GM21786 (cell line): Measurements from ENCODE around the gene WAPL.

Source experiments
- ATAC-seq: cut with Tn5 transposase; IDR thresholded peaks from one replicate; pipeline ENCODE4 v1.9.1; 2021; ENCODE audit not compliant: unreplicated experiment

WAPL gene

GRCh38 chr10:86481761-86482160 is 39.8 kb downstream of the WAPL start:
- no peak for ATAC-seq

DNA sequence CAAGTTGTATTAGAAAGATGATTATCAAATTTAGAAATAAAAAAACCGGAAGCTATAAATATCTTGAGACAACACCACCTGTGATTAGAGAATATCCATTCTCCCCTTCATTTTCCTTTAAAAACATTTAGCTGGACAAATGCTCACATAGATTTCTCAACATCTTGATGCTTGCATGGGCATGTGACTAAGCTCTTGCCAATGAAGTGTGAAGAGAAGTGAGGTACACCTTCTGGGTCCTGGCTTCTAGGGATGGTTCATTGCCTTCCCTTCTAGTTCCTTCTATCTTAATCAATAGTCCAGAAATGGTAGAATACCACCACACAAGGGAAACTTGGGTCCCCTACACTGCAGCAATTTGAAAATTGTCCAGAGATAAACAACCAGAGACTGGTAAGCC is 41.0 kb downstream of the WAPL start:
- ATAC-seq, result no peak

GRCh38 chr10:86472061-86472460 is 49.5 kb downstream of the WAPL start:
- no peak for ATAC-seq

GRCh38 chr10:86461963-86462804 is 59.4 kb downstream of the WAPL start:
- ATAC-seq, result no peak

GRCh38 chr10:86451604-86451960 is 70.0 kb downstream of the WAPL start:
- no peak for ATAC-seq

- no peak for ATAC-seq
Measured at GRCh38 chr10:86450806-86451603, 70.6 kb downstream of the WAPL start.

DNA sequence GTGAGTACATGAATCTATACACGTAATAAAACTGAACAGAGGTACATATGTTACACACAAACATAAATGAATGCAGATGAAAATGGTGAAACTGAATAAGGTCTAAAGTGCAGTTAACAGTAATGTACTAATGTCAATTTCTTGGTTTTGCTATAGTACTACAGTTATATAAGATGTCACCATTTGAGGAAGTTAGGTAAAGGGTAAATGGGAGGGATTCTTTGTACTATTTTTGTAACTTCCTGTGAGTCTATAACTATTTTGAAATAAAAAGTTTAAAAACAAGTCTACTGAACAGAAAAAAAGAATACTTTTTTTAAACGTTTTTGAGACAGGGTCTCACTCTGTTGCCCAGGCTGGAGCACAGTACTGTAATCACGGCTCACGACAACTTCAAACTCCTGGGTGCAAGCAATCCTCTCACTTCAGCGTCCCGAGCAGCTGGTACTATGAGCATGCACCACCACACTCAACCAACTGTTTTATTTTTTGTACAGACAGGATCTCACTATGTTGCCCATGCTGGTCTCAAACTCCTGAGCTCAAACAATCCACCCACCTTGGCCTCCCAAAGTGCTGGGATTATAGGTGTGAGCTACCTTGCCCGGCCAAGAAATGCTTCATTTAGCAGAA is 71.5 kb downstream of the WAPL start:
- no peak for ATAC-seq

- ATAC-seq, result no peak
Measured at GRCh38 chr10:86447432-86447831, 74.2 kb downstream of the WAPL start.

DNA sequence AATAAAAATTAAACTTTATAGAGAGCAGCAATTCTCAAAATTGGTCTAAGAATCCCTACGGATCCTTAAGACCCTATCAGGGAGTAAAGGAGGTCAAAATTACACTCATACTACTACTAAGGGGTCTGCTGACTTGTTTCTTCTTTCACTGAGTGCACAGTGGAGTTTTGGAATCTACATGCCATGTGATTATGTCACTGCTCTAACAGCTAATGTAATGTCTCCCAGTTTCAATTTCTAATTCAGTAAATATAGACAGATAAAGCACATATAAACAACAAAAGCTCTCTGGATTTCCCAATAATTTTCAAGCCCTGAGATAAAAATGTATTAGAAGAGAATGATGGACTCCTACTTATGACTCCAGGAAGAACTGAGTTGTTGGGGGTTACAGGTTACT is 74.6 kb downstream of the WAPL start:
- ATAC-seq, result no peak

DNA sequence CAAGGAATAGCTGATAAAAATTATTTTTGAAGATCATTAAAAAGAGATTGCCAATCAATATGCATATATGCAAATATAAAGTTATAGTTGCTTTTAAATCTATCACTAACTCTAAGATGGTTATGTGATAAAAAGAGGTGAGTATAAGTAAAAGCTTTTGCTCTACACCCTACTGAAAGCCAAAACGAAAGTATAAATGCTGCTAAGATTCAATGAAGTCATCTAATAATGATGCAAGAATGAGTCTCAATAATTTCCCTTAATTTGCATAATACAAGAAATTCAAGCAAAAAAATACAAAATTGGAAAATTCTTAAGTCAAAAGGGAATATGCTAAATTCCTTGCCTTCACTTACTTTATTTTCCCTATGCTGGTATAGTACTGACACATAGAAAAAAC is 75.2 kb downstream of the WAPL start:
- no peak for ATAC-seq

GRCh38 chr10:86443936-86444335 is 77.7 kb downstream of the WAPL start:
- ATAC-seq, result no peak

- ATAC-seq, result no peak
Measured at GRCh38 chr10:86443069-86443468, 78.5 kb downstream of the WAPL start.

DNA sequence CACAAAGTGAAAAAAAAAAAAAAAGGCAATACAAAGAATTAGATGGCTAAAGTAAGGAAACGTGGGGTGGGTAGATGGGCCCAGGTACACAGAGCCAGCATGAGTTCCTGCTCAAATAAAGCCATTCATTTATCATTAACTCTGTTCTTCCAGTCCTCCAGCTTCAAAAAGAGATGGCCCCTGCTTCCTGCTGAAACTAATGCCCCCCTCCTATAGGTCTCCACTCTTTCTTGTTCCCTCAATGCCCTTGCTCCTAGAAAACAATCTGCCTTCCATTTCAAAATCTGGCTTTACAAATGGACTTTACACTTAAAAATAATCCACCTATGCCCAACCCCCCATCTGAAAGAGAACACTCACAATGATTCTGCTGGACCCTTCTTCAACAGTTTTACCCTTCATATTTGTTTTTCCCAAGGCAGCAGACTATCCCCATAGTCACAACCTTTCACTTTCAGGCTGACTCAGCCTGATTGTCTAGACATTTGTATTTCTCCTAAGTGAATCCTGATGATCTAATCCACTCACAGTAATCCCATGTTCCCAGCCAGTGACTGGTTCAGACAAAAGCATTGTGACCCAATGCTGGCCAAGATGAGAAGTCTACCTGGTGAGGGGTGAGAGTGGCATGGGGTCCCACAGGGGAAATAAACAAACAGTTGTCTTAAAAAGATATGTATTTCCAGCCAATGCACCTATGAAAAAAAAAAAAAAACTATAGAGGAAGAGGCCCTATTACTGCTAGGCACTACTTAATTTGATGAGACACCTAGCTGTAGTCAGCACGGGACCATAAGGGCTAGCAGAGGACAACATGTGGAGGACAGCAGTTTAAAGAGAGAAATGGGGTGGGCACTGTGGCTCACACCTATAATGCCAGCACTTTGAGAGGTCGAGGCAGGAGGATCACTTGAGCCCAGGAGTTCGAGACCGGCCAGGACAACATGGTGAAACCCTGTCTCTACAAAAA is 80.4 kb downstream of the WAPL start:
- ATAC-seq, result no peak

DNA sequence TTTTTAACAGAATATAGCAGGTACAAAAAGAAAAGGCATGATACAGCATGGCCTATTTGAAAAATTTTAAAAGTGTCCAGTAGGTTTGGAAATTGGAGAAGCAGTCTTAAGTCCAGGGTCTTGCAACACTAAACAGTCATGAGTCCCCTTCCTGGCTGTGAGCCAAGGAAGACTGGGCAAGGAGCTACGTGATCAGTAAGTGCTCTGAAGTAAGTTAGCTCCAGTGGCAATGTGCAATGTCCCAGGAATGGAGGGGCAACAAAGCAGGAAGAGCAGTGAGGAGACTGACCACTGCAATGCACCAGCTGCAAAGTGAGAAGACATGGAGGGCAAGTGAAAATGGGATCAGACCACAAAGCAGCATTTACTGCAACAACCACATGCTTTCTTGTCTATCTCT is 82.0 kb downstream of the WAPL start:
- ATAC-seq, result no peak

GRCh38 chr10:86438091-86438749 is 83.4 kb downstream of the WAPL start:
- ATAC-seq, result no peak

DNA sequence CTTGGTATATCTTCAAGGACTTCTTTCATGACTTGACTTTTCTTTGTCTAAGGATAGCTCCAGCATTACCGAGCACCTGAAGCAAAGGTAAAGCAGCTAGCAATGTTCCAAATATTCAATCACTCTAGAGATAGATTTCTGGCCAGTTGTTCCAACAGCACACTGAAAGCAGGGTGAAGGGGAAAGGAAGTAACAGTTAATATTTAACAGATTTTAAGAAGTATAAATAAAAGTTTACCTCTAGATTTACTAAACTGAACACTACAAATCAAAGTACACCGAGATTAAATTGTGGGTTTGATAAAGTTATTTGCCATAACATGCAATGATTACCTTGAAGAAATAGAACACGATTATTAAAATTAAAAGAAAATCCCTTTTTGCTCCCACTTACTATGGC is 84.1 kb downstream of the WAPL start:
- no peak for ATAC-seq

GRCh38 chr10:86436963-86437362 is 84.6 kb downstream of the WAPL start:
- no peak for ATAC-seq

DNA sequence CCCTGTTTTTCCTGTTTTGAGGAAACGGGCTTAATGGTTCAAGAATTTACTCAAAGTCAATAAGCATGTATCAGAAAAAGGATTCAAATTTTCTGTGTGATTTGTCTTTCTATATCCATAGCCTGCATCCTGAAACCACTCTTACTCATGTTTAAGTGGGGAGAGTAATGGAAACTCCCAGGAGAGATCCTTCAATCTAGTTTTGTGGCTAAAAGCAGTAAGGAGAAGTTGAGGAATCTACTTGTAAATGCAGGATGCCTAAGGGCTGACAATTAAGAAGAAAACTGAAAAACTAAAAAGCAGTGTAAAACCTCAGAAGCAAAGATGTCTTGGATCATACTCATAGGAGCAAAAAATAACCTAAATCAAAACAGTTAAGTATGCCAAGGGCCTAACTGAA is 86.9 kb downstream of the WAPL start:
- ATAC-seq, result no peak

- no peak for ATAC-seq
Measured at GRCh38 chr10:86423739-86424138, 97.9 kb downstream of the WAPL start.

DNA sequence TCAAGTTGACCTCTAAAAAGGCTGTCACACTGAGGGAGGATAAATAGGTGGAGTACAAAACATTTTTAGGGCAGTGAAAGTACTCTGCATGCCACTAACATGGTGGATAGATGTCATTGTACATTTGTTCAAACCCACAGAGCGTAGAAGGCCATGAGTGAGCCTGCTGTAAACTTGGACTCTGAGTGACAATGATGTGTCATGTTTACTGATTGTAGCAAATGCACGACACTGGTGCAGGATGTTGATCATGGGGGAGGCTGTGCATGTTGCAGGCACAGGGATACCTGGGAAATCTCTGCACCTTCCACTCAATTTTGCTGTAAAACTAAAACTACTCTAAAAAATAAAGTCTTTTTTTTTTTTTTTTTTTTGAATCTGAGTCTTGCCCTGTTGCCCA is 102.5 kb downstream of the WAPL start:
- ATAC-seq, result no peak
